HG02642 (cell line): ENCODE results near the gene PLA2G10.
"Not testable (repeated sequence)": the region's sequence is repeated elsewhere in the genome, so short reads cannot be mapped to it uniquely, and the experiment has no call there.

Experiments
- ATAC-seq: cut with Tn5 transposase; IDR thresholded peaks from one replicate; pipeline ENCODE4 v1.9.1; 2021; ENCODE audit warnings: mild to moderate bottlenecking; ENCODE audit not compliant: unreplicated experiment, poor library complexity

Gene PLA2G10

GRCh38 chr16:14667347-14668266 lies 26.5 kb downstream of the PLA2G10 start:
- ATAC-seq, result no peak

GRCh38 chr16:14658063-14658462 lies 36.0 kb downstream of the PLA2G10 start:
- ATAC-seq, result peak; percentile 84

- ATAC-seq, result no peak
Measured at GRCh38 chr16:14652726-14653125, 41.4 kb downstream of the PLA2G10 start.

GRCh38 chr16:14650629-14651028 lies 43.5 kb downstream of the PLA2G10 start:
- ATAC-seq, result no peak

- no peak for ATAC-seq
Measured at GRCh38 chr16:14649816-14650215, 44.3 kb downstream of the PLA2G10 start.

- ATAC-seq, result no peak
Measured at GRCh38 chr16:14641926-14642325, 52.2 kb downstream of the PLA2G10 start.

- ATAC-seq, result no peak
Measured at GRCh38 chr16:14641206-14641605, 52.9 kb downstream of the PLA2G10 start.

GRCh38 chr16:14640538-14640937 lies 53.6 kb downstream of the PLA2G10 start:
- no peak for ATAC-seq

- ATAC-seq, result not testable (repeated sequence)
Measured at GRCh38 chr16:14636951-14637240, 57.2 kb downstream of the PLA2G10 start.

- not testable (repeated sequence) for ATAC-seq
Measured at GRCh38 chr16:14636179-14636950, 57.7 kb downstream of the PLA2G10 start.

GRCh38 chr16:14635395-14636165 lies 58.5 kb downstream of the PLA2G10 start:
- no peak for ATAC-seq

- no peak for ATAC-seq
Measured at GRCh38 chr16:14634389-14634725, 59.8 kb downstream of the PLA2G10 start.

GRCh38 chr16:14632693-14633569 lies 61.2 kb downstream of the PLA2G10 start, which contains the start of gene BFAR:
Gene BFAR (plus strand): TSS chr16:14632951. CDS start chr16:14644347, 11,396 bp downstream.
- peak; percentile 79 for ATAC-seq

GRCh38 chr16:14630620-14631330 lies 63.3 kb downstream of the PLA2G10 start:
- ATAC-seq, result not testable (repeated sequence)

- peak; percentile 65 for ATAC-seq
Measured at GRCh38 chr16:14629919-14630619, 64.0 kb downstream of the PLA2G10 start, which contains the start of gene PARN. Gene PARN (minus strand): TSS chr16:14630260. CDS start chr16:14630125, 135 bp downstream.

- peak; percentile 7 for ATAC-seq
Measured at GRCh38 chr16:14629612-14629918, 64.5 kb downstream of the PLA2G10 start.

- ATAC-seq, result no peak
Measured at GRCh38 chr16:14628806-14629611, 65.1 kb downstream of the PLA2G10 start.

GRCh38 chr16:14627078-14627477 lies 67.0 kb downstream of the PLA2G10 start:
- no peak for ATAC-seq
